Breast epithelium (tissue), 3 donors: ENCODE measurements around the gene AFF4.

Experiments used
- CTCF ChIP-seq, 3 donors: fragments of 450-650 bp; IDR thresholded peaks; one replicate each; pipeline ENCODE4 v1.5.1; 2016 to 2017; ENCODE audit warnings: antibody characterized with exemption in 3 of 3, mild to moderate bottlenecking in 3 of 3, moderate library complexity in 3 of 3
- POLR2AphosphoS5 ChIP-seq, 3 donors: sonication (generic); formaldehyde crosslinking; IDR thresholded peaks; one replicate each; pipeline ENCODE4 v1.6.1; 2017; ENCODE audit warnings: antibody characterized with exemption in 3 of 3

GRCh38 chr5:132871459-132872284, 91.8 kb downstream of the AFF4 start:
- no peak for TF ChIP-seq CTCF (IDR thresholded peaks at IDR 0.05)
- TF ChIP-seq POLR2AphosphoS5 (IDR thresholded peaks at IDR 0.05): no peak
